Stimulated activated CD4-positive, alpha-beta T cell treated with anti-CD3 and anti-CD28 coated beads, Interleukin-4, amount 100 ng/mL, for 24 hours (primary cell): ENCODE measurements around the gene ARCN1.

Experiments
- DNase-seq: peaks from one replicate; pipeline ENCODE4 v3.0.0-alpha.2; 2020

Gene ARCN1

GRCh38 chr11:118572061-118572980 lies at the start of gene ARCN1:
TSS of gene ARCN1 (plus strand) at chr11:118572409. CDS start at chr11:118572548, 139 bp downstream.
- DNase-seq, result peak; percentile 79

GRCh38 chr11:118522571-118523072 lies 49.6 kb upstream of the ARCN1 start:
- no peak for DNase-seq

GRCh38 chr11:118524356-118524755 lies 47.9 kb upstream of the ARCN1 start:
- no peak for DNase-seq

- no peak for DNase-seq
Observed at GRCh38 chr11:118524757-118525470, 47.3 kb upstream of the ARCN1 start.

GRCh38 chr11:118526688-118527087 lies 45.5 kb upstream of the ARCN1 start:
- DNase-seq, result no peak

GRCh38 chr11:118527109-118527508 lies 45.1 kb upstream of the ARCN1 start, which contains the start of gene TTC36:
TSS of gene TTC36 (plus strand) at chr11:118527474. CDS start at chr11:118527495, 21 bp downstream.
- DNase-seq, result no peak

GRCh38 chr11:118528511-118528910 lies 43.7 kb upstream of the ARCN1 start:
- no peak for DNase-seq

GRCh38 chr11:118529584-118530175 lies 42.5 kb upstream of the ARCN1 start:
- no peak for DNase-seq

GRCh38 chr11:118530180-118530682 lies 42.0 kb upstream of the ARCN1 start:
- no peak for DNase-seq

- peak; percentile 75 for DNase-seq
Observed at GRCh38 chr11:118530683-118531596, 41.3 kb upstream of the ARCN1 start, which contains the start of gene TMEM25. TSS of gene TMEM25 (plus strand) at chr11:118531192. CDS start at chr11:118531802, 610 bp downstream.

- DNase-seq, result no peak
Observed at GRCh38 chr11:118531597-118532084, 40.6 kb upstream of the ARCN1 start.

- DNase-seq, result no peak
Observed at GRCh38 chr11:118532091-118532490, 40.1 kb upstream of the ARCN1 start.

- no peak for DNase-seq
Observed at GRCh38 chr11:118532852-118533768, 39.1 kb upstream of the ARCN1 start.

- no peak for DNase-seq
Observed at GRCh38 chr11:118533769-118534729, 38.2 kb upstream of the ARCN1 start.

GRCh38 chr11:118535261-118535660 lies 36.9 kb upstream of the ARCN1 start:
- no peak for DNase-seq

- no peak for DNase-seq
Observed at GRCh38 chr11:118536726-118537125, 35.5 kb upstream of the ARCN1 start.

- DNase-seq, result no peak
Observed at GRCh38 chr11:118537409-118537980, 34.7 kb upstream of the ARCN1 start.

GRCh38 chr11:118544010-118544646 lies 28.1 kb upstream of the ARCN1 start:
- DNase-seq, result no peak
